Progenitor cell of endocrine pancreas (in vitro differentiated cells): Measurements from ENCODE around the gene AMH. TPM values are rescaled to one million over a fixed set of nuclear protein-coding genes. Genes with fewer than 3 reads are reported as not detected.

Source experiments
- DNase-seq: peaks from one replicate; pipeline ENCODE4 v3.0.0; 2021; ENCODE audit warnings: low spot score; ENCODE audit not compliant: unreplicated experiment
- H3K27ac Mint-ChIP-seq: 2 replicates; pipeline ENCODE4 v1.8.0; 2021; ENCODE audit warnings: mild to moderate bottlenecking, moderate library complexity, mixed read lengths
- H3K27me3 Mint-ChIP-seq: 2 replicates; pipeline ENCODE4 v1.8.0; 2021; ENCODE audit warnings: mixed read lengths
- H3K36me3 Mint-ChIP-seq: 2 replicates; pipeline ENCODE4 v1.8.0; 2022; ENCODE audit warnings: mixed read lengths; ENCODE audit not compliant: insufficient read depth
- H3K4me1 Mint-ChIP-seq: 2 replicates; pipeline ENCODE4 v1.8.0; 2021; ENCODE audit warnings: low read depth, mixed read lengths
- H3K4me3 Mint-ChIP-seq: 2 replicates; pipeline ENCODE4 v1.8.0; 2021; ENCODE audit warnings: low read depth, mild to moderate bottlenecking, moderate library complexity, mixed read lengths
- H3K9me3 Mint-ChIP-seq: 2 replicates; pipeline ENCODE4 v1.8.0; 2021; ENCODE audit warnings: low read depth, mixed read lengths
- CTCF ChIP-seq: fragments of 200-600 bp; sonication (generic); IDR thresholded peaks from one replicate; pipeline ENCODE4 v1.5.0; 2021; ENCODE audit warnings: antibody characterized with exemption, mild to moderate bottlenecking; ENCODE audit not compliant: unreplicated experiment
- total RNA-seq: library from RNA; stranded (reverse); gene quantifications from 2 replicates; pipeline ENCODE4 v1.2.1, GENCODE V29; 2021

The AMH gene
- total RNA-seq, 1 donor from 2014 or later: 58.4 TPM

- TF ChIP-seq CTCF: no peak
- Mint-ChIP-seq H3K27me3 (peaks cover 4% of the 10 kb centered on the region), H3K36me3 (no peaks in the 10 kb centered on the region), H3K9me3 (no peaks in the 10 kb centered on the region), H3K4me3 (no peak overlapping the region), H3K4me1 (peaks cover 3% of the 10 kb centered on the region), H3K27ac (no peak overlapping the region)
- no peak for DNase-seq
These were observed 6.2 kb downstream of the AMH start for GRCh38 chr19:2255112-2255845.

GRCh38 chr19:2255982-2256685 lies 7.0 kb downstream of the AMH start, which contains the start of gene JSRP1:
TSS of gene JSRP1 (minus strand) at chr19:2256417. CDS start at chr19:2255314, 1,103 bp downstream.
- Mint-ChIP-seq H3K9me3 (no peaks in the 10 kb centered on the region), H3K27ac (peak within 1 kb of the TSS; percentile 60), H3K27me3 (peaks cover 4% of the 10 kb centered on the region), H3K4me1 (peaks cover 3% of the 10 kb centered on the region), H3K4me3 (no peak within 1 kb of the TSS), H3K36me3 (no peaks in the 10 kb centered on the region)
- TF ChIP-seq CTCF: no peak
- DNase-seq: no peak

GRCh38 chr19:2259336-2259735 lies 10.2 kb downstream of the AMH start:
- no peak for TF ChIP-seq CTCF

GRCh38 chr19:2260341-2260805 lies 11.2 kb downstream of the AMH start:
- DNase-seq: no peak
- no peak overlapping the region for H3K27ac Mint-ChIP-seq
- H3K9me3 Mint-ChIP-seq: no peaks in the 10 kb centered on the region
- H3K4me1 Mint-ChIP-seq: no peaks in the 10 kb centered on the region
- H3K4me3 Mint-ChIP-seq: no peak overlapping the region
- no peaks in the 10 kb centered on the region for H3K27me3 Mint-ChIP-seq
- no peaks in the 10 kb centered on the region for H3K36me3 Mint-ChIP-seq
- no peak for TF ChIP-seq CTCF

More at GRCh38 chr19:2259336-2259735, 10.2 kb downstream of the AMH start:
- Mint-ChIP-seq H3K4me1 (no peaks in the 10 kb centered on the region), H3K9me3 (no peaks in the 10 kb centered on the region), H3K36me3 (no peaks in the 10 kb centered on the region), H3K4me3 (no peak overlapping the region), H3K27me3 (no peaks in the 10 kb centered on the region), H3K27ac (no peak overlapping the region)
- DNase-seq: no peak

- Mint-ChIP-seq H3K36me3 (no peaks in the 10 kb centered on the region), H3K4me1 (no peaks in the 10 kb centered on the region), H3K27me3 (no peaks in the 10 kb centered on the region), H3K27ac (no peak overlapping the region), H3K4me3 (no peak overlapping the region), H3K9me3 (no peaks in the 10 kb centered on the region)
- peak; percentile 55 for TF ChIP-seq CTCF
- no peak for DNase-seq
These were observed 12.5 kb downstream of the AMH start for GRCh38 chr19:2261438-2262172.
